GM19328 (cell line): ENCODE measurements around the gene TPSB2.
"Not testable (repeated sequence)": the region's sequence is repeated elsewhere in the genome, so short reads cannot be mapped to it uniquely, and the experiment has no call there.

Source experiments
- ATAC-seq: cut with Tn5 transposase; IDR thresholded peaks from one replicate; pipeline ENCODE4 v1.9.1; 2021; ENCODE audit warnings: mild to moderate bottlenecking, moderate library complexity; ENCODE audit not compliant: unreplicated experiment

TPSB2 gene

GRCh38 chr16:1230084-1230470, at the start of gene TPSB2:
TSS of gene TPSB2 (minus strand) at chr16:1230184. CDS start at chr16:1229951, 233 bp downstream.
- not testable (repeated sequence) for ATAC-seq

GRCh38 chr16:1279081-1279944, 49.3 kb upstream of the TPSB2 start:
- no peak for ATAC-seq

GRCh38 chr16:1278477-1278876, 48.5 kb upstream of the TPSB2 start:
- ATAC-seq: no peak

GRCh38 chr16:1277617-1278282, 47.8 kb upstream of the TPSB2 start:
- no peak for ATAC-seq

- ATAC-seq: no peak
Measured at GRCh38 chr16:1277151-1277598, 47.2 kb upstream of the TPSB2 start.

- ATAC-seq: no peak
Measured at GRCh38 chr16:1276580-1276878, 46.5 kb upstream of the TPSB2 start.

- ATAC-seq: no peak
Measured at GRCh38 chr16:1275791-1276579, 46.0 kb upstream of the TPSB2 start.

GRCh38 chr16:1274767-1275166, 44.8 kb upstream of the TPSB2 start:
- ATAC-seq: no peak

GRCh38 chr16:1273816-1274215, 43.8 kb upstream of the TPSB2 start:
- no peak for ATAC-seq

GRCh38 chr16:1272453-1273198, 42.6 kb upstream of the TPSB2 start:
- no peak for ATAC-seq

- not testable (repeated sequence) for ATAC-seq
Measured at GRCh38 chr16:1271724-1272413, 41.9 kb upstream of the TPSB2 start.

GRCh38 chr16:1271380-1271723, 41.4 kb upstream of the TPSB2 start:
- ATAC-seq: no peak

GRCh38 chr16:1269418-1269817, 39.4 kb upstream of the TPSB2 start:
- ATAC-seq: not testable (repeated sequence)

- no peak for ATAC-seq
Measured at GRCh38 chr16:1265826-1266225, 35.8 kb upstream of the TPSB2 start.

- no peak for ATAC-seq
Measured at GRCh38 chr16:1265090-1265630, 35.2 kb upstream of the TPSB2 start.

GRCh38 chr16:1264345-1265089, 34.5 kb upstream of the TPSB2 start:
- no peak for ATAC-seq

GRCh38 chr16:1263591-1264344, 33.8 kb upstream of the TPSB2 start:
- ATAC-seq: no peak

- no peak for ATAC-seq
Measured at GRCh38 chr16:1262846-1263221, 32.9 kb upstream of the TPSB2 start.
